ENCODE data around the gene PHF21A. TPM values are rescaled to one million over a fixed set of nuclear protein-coding genes. Genes with fewer than 3 reads are reported as not detected.

The PHF21A gene
- total and polyA plus RNA-seq, 10 of the 15 experiments (the other 5 are each of a cell fraction or from before 2014, with no cell fraction given) = 2.6 to 37.2 (median 16.0) TPM

GRCh38 chr11:46034041-46034440, 87.2 kb downstream of the PHF21A start:
- TF ChIP-seq NFYB (IDR thresholded peaks at IDR 0.05; ENCODE audit: insufficient read depth, low read depth, low read length) (no peak), NR2C1 (IDR thresholded peaks at IDR 0.05) (no peak), IKZF1 (conservative IDR thresholded peaks at IDR 0.05) (no peak)

GRCh38 chr11:46026606-46027293, 94.5 kb downstream of the PHF21A start:
- H3K4me3 ChIP-seq = no peak overlapping the region
- H3K9me3 ChIP-seq (replicated peaks; ENCODE audit: control insufficient read depth, insufficient read depth, low read length) = no peaks in the 10 kb centered on the region
- DNase-seq (ENCODE audit: low read depth, low spot score) (no peak), ATAC-seq (no peak), FAIRE-seq (no peak)
- no peak overlapping the region for H3K9ac ChIP-seq (ENCODE audit: control insufficient read depth, insufficient read depth, low read length)
- 88% methylated on average over 10 of the region's 10 CpGs for WGBS (ENCODE audit: insufficient coverage, insufficient replicate concordance, low lambda C conversion rate, missing lambda C conversion rate)
- SMC1A ChIA-PET (ENCODE audit: uncharacterized antibody, unreplicated experiment) = no interaction called here
- CTCF ChIA-PET = interaction anchor here (1.1 to 1.4 kb wide), 2 partner anchors 21 to 26 kb away, joined by 3 read pairs; no protein-coding TSS in a partner anchor
- no peak overlapping the region for H2AFZ ChIP-seq (ENCODE audit: control insufficient read depth, low read depth, low read length)
- POLR2A ChIA-PET = no interaction called here
- no peak overlapping the region for H3K27ac ChIP-seq (ENCODE audit: control insufficient read depth, insufficient read depth)
- peaks cover 0 to 2% of the 10 kb centered on the region in 2 experiments; a peak in 1 of 4 replicates for H3K36me3 ChIP-seq (ENCODE audit: control insufficient read depth in 2 of 2, insufficient read depth in 2 of 2, low read length in 1 of 2)
- H3K27me3 ChIP-seq (replicated peaks in 1 of 2; ENCODE audit: control insufficient read depth in 2 of 2, insufficient read depth in 2 of 2, low read length in 1 of 2) = no peaks in the 10 kb centered on the region
- intact Hi-C loops (cut with micrococcal nuclease; ENCODE audit: unreplicated experiment) (no loop called here), in situ Hi-C loops (cut with MboI) (no loop called here)
- no peaks in the 10 kb centered on the region for H3K4me1 ChIP-seq (ENCODE audit: control insufficient read depth, insufficient read depth, low read length)
- TF ChIP-seq NBN (IDR thresholded peaks at IDR 0.05) (no peak), STAT3 (IDR thresholded peaks at IDR 0.05; ENCODE audit: low read depth, low read length) (no peak), FOXM1 (IDR thresholded peaks at IDR 0.05; ENCODE audit: low read depth, low read length) (no peak), RAD51 (IDR thresholded peaks at IDR 0.05) (no peak), NFXL1 (IDR thresholded peaks at IDR 0.05; ENCODE audit: borderline replicate concordance) (no peak), IRF4 (IDR thresholded peaks at IDR 0.05; ENCODE audit: low read depth, low read length) (no peak), MYB (IDR thresholded peaks at IDR 0.05; ENCODE audit: borderline replicate concordance, low read depth, low read length) (no peak)
- no peaks in the 10 kb centered on the region for H3K79me2 ChIP-seq (ENCODE audit: control insufficient read depth, insufficient read depth, low read length)
- H4K20me1 ChIP-seq (ENCODE audit: control insufficient read depth, insufficient read depth) = no peaks in the 10 kb centered on the region
- BruUV-seq (replicated peaks) = no TSS peak
- RAD21 ChIA-PET (ENCODE audit: unreplicated experiment) = no interaction called here
- no peak overlapping the region for H3K4me2 ChIP-seq (ENCODE audit: control insufficient read depth, insufficient read depth)

More at GRCh38 chr11:46034041-46034440, 87.2 kb downstream of the PHF21A start:
- Histone ChIP-seq H3K4me2 (ENCODE audit: control insufficient read depth, insufficient read depth) (no peak overlapping the region), H3K27me3 (replicated peaks in 1 of 2; ENCODE audit: control insufficient read depth in 2 of 2, insufficient read depth in 2 of 2, low read length in 1 of 2) (no peaks in the 10 kb centered on the region), H2AFZ (ENCODE audit: control insufficient read depth, low read depth, low read length) (no peak overlapping the region), H3K9me3 (replicated peaks; ENCODE audit: control insufficient read depth, insufficient read depth, low read length) (no peaks in the 10 kb centered on the region), H3K9ac (ENCODE audit: control insufficient read depth, insufficient read depth, low read length) (no peak overlapping the region), H3K79me2 (ENCODE audit: control insufficient read depth, insufficient read depth, low read length) (no peaks in the 10 kb centered on the region), H3K36me3 (ENCODE audit: control insufficient read depth in 2 of 2, insufficient read depth in 2 of 2, low read length in 1 of 2) (peaks cover 0 to 2% of the 10 kb centered on the region in 2 experiments; a peak in 1 of 4 replicates), H4K20me1 (ENCODE audit: control insufficient read depth, insufficient read depth) (no peaks in the 10 kb centered on the region), H3K4me3 (no peak overlapping the region), H3K4me1 (ENCODE audit: control insufficient read depth, insufficient read depth, low read length) (no peaks in the 10 kb centered on the region), H3K27ac (ENCODE audit: control insufficient read depth, insufficient read depth) (no peak overlapping the region)
- no peak for FAIRE-seq
- DNase-seq (ENCODE audit: low read depth, low spot score) = no peak
- SMC1A ChIA-PET (ENCODE audit: uncharacterized antibody, unreplicated experiment) = no interaction called here
- no peak for ATAC-seq
- POLR2A ChIA-PET = no interaction called here
- CTCF ChIA-PET = interaction anchor here (0.7 kb wide), 1 partner anchor 19 kb away, joined by 3 read pairs; no protein-coding TSS in a partner anchor
- intact Hi-C loops (cut with micrococcal nuclease; ENCODE audit: unreplicated experiment) = no loop called here
- in situ Hi-C loops (cut with MboI) = no loop called here
- BruUV-seq (replicated peaks) = no TSS peak
- RAD21 ChIA-PET (ENCODE audit: unreplicated experiment) = no interaction called here

All from GM12878 (cell line).